Putamen (tissue), 1 donor: Measurements from ENCODE around the gene RAD52.

Experiments used
- DNase-seq: peaks from one replicate; pipeline ENCODE4 v3.0.0-alpha.2; 2016; ENCODE audit warnings: low spot score

The RAD52 gene

GRCh38 chr12:949453-950191, at the start of gene RAD52:
RAD52 (minus strand) TSS chr12:949694; CDS start chr12:933058, 16,636 bp downstream.
- peak; percentile 98 for DNase-seq

- DNase-seq = no peak
Measured at GRCh38 chr12:998020-998874, 48.8 kb upstream of the RAD52 start.

GRCh38 chr12:997505-997904, 48.0 kb upstream of the RAD52 start:
- DNase-seq = no peak

- DNase-seq = no peak
Measured at GRCh38 chr12:996881-997280, 47.4 kb upstream of the RAD52 start.

- no peak for DNase-seq
Measured at GRCh38 chr12:992647-993046, 43.2 kb upstream of the RAD52 start.

GRCh38 chr12:991350-992333, 42.1 kb upstream of the RAD52 start:
- peak; percentile 16 for DNase-seq

- DNase-seq = peak; percentile 91
Measured at GRCh38 chr12:990661-991349, 41.3 kb upstream of the RAD52 start, which contains the start of gene ERC1. ERC1 (plus strand) TSS chr12:991223; CDS start chr12:1027904, 36,681 bp downstream.

GRCh38 chr12:989751-990660, 40.5 kb upstream of the RAD52 start:
- peak; percentile 18 for DNase-seq

- DNase-seq = no peak
Measured at GRCh38 chr12:989051-989450, 39.6 kb upstream of the RAD52 start.

GRCh38 chr12:988646-989045, 39.2 kb upstream of the RAD52 start:
- no peak for DNase-seq

- DNase-seq = no peak
Measured at GRCh38 chr12:981961-982360, 32.5 kb upstream of the RAD52 start.

GRCh38 chr12:981176-981828, 31.8 kb upstream of the RAD52 start:
- DNase-seq = no peak

- DNase-seq = no peak
Measured at GRCh38 chr12:979349-979748, 29.9 kb upstream of the RAD52 start.

GRCh38 chr12:977156-977555, 27.7 kb upstream of the RAD52 start:
- no peak for DNase-seq

- no peak for DNase-seq
Measured at GRCh38 chr12:976644-977043, 27.1 kb upstream of the RAD52 start.

- no peak for DNase-seq
Measured at GRCh38 chr12:974271-974862, 24.9 kb upstream of the RAD52 start.

GRCh38 chr12:971991-972390, 22.5 kb upstream of the RAD52 start:
- DNase-seq = no peak

- DNase-seq = peak; percentile 40
Measured at GRCh38 chr12:969821-970220, 20.3 kb upstream of the RAD52 start.

- DNase-seq = no peak
Measured at GRCh38 chr12:968545-968944, 19.1 kb upstream of the RAD52 start.
